CD14-positive monocyte (primary cell): ENCODE results near the gene DLL3. TPM values are rescaled to one million over a fixed set of nuclear protein-coding genes. Genes with fewer than 3 reads are reported as not detected.

Source experiments
- DNase-seq, 3 donors: peaks; one replicate each; pipeline ENCODE4 v3.0.0-alpha.2; 2011 to 2022
- H2AFZ ChIP-seq: 2 replicates; pipeline ENCODE4 v1.6.0; 2012; ENCODE audit warnings: mild to moderate bottlenecking, low read depth, low read length, inconsistent platforms; ENCODE audit not compliant: insufficient read depth, poor library complexity, severe bottlenecking
- H3K27ac ChIP-seq, 2 donors: 1 replicate in 1 of 2; 2 replicates in 1 of 2; pipeline ENCODE4 v1.5.1; 2012 to 2013; ENCODE audit warnings: low read length in 2 of 2, control low read depth in 1 of 2, inconsistent platforms in 1 of 2, low read depth in 1 of 2, mild to moderate bottlenecking in 1 of 2
- H3K27me3 ChIP-seq, 2 donors: one replicate each; pipeline versions ENCODE4 v1.6.0 to v1.6.1; 2011 to 2013; ENCODE audit warnings: low read length in 2 of 2; ENCODE audit not compliant: control insufficient read depth in 2 of 2, insufficient read depth in 2 of 2
- H3K36me3 ChIP-seq, 2 donors: replicated peaks in 1 of 2; 1 replicate in 1 of 2; 2 replicates in 1 of 2; pipeline versions ENCODE4 v1.5.1 to v1.6.1; 2012 to 2013; ENCODE audit warnings: low read length in 2 of 2, control low read depth in 1 of 2, inconsistent platforms in 1 of 2, mild to moderate bottlenecking in 1 of 2; ENCODE audit not compliant: insufficient read depth in 2 of 2, control insufficient read depth in 1 of 2
- H3K4me1 ChIP-seq, 2 donors: 1 replicate in 1 of 2; 2 replicates in 1 of 2; pipeline versions ENCODE4 v1.5.1 to v1.6.1; 2012 to 2013; ENCODE audit warnings: low read length in 2 of 2, control low read depth in 1 of 2, inconsistent platforms in 1 of 2, mild to moderate bottlenecking in 1 of 2, moderate library complexity in 1 of 2; ENCODE audit not compliant: insufficient read depth in 2 of 2, control insufficient read depth in 1 of 2
- H3K4me2 ChIP-seq: replicated peaks from 2 replicates; pipeline ENCODE3; 2012; ENCODE audit warnings: low read length, moderate library complexity, mild to moderate bottlenecking; ENCODE audit not compliant: poor library complexity, severe bottlenecking; ENCODE audit errors: extremely low read depth
- H3K4me3 ChIP-seq, 3 experiments: fragments of 200-600 bp in 1 of 3; sonication (generic) in 1 of 3; replicated peaks in 1 of 3; 1 replicate in 2 of 3; 2 replicates in 1 of 3; pipeline ENCODE4 v1.5.1; 2011 to 2013; ENCODE audit warnings: low read length in 3 of 3, mild to moderate bottlenecking in 3 of 3, control low read depth in 2 of 3, low read depth in 2 of 3, inconsistent platforms in 1 of 3, moderate library complexity in 1 of 3
- H3K79me2 ChIP-seq: 2 replicates; pipeline ENCODE4 v1.6.0; 2012; ENCODE audit warnings: mild to moderate bottlenecking, control low read depth, inconsistent platforms, low read length, moderate library complexity; ENCODE audit not compliant: insufficient read depth
- H3K9ac ChIP-seq: 2 replicates; pipeline ENCODE4 v1.6.0; 2017; ENCODE audit warnings: low read length, mild to moderate bottlenecking; ENCODE audit not compliant: insufficient read depth, poor library complexity, severe bottlenecking
- H3K9me3 ChIP-seq, 2 donors: replicated peaks in 1 of 2; 1 replicate in 1 of 2; 2 replicates in 1 of 2; pipeline versions ENCODE4 v1.5.1 to v1.6.1; 2012 to 2013; ENCODE audit warnings: low read length in 2 of 2, control low read depth in 1 of 2; ENCODE audit not compliant: control insufficient read depth in 1 of 2, insufficient read depth in 1 of 2
- H4K20me1 ChIP-seq: 2 replicates; pipeline ENCODE4 v1.6.0; 2012; ENCODE audit warnings: mild to moderate bottlenecking, low read length, control low read depth, moderate library complexity; ENCODE audit not compliant: insufficient read depth
- H3K27ac Mint-ChIP-seq, 7 donors: one replicate each; pipeline ENCODE4 v1.8.0; 2020; ENCODE audit warnings: mild to moderate bottlenecking in 7 of 7, mixed read lengths in 7 of 7, moderate library complexity in 6 of 7, inconsistent platforms in 2 of 7
- H3K27me3 Mint-ChIP-seq, 3 donors: one replicate each; pipeline ENCODE4 v1.8.0; 2021 to 2022; ENCODE audit warnings: low read depth in 3 of 3, mild to moderate bottlenecking in 3 of 3, mixed read lengths in 3 of 3, moderate library complexity in 3 of 3, inconsistent platforms in 1 of 3
- H3K36me3 Mint-ChIP-seq, 2 donors: one replicate each; pipeline ENCODE4 v1.8.0; 2020; ENCODE audit warnings: mixed read lengths in 2 of 2, inconsistent platforms in 1 of 2, mild to moderate bottlenecking in 1 of 2
- H3K4me1 Mint-ChIP-seq: one replicate; pipeline ENCODE4 v1.8.0; 2020; ENCODE audit warnings: mild to moderate bottlenecking, mixed read lengths
- H3K4me3 Mint-ChIP-seq, 2 donors: one replicate each; pipeline ENCODE4 v1.8.0; 2020; ENCODE audit warnings: mild to moderate bottlenecking in 2 of 2, mixed read lengths in 2 of 2, moderate library complexity in 1 of 2
- H3K9me3 Mint-ChIP-seq, 7 donors: one replicate each; pipeline ENCODE4 v1.8.0; 2020 to 2022; ENCODE audit warnings: mixed read lengths in 7 of 7, mild to moderate bottlenecking in 6 of 7, moderate library complexity in 6 of 7, inconsistent platforms in 2 of 7
- WGBS: methylation state at CpG from one replicate; pipeline ENCODE4 v1.1.5; 2013; ENCODE audit warnings: missing lambda C conversion rate; ENCODE audit not compliant: insufficient coverage; 5-methylcytosine and 5-hydroxymethylcytosine counted together
- intact Hi-C, 2 donors: fragments of 100-400 bp; cut with micrococcal nuclease; formaldehyde crosslinking; loops; one replicate each; pipeline versions ENCODE4 v1.15.0 to v1.15.1; 2023
- polyA plus RNA-seq, 3 donors: library from polyadenylated mRNA; depleted of rRNA in 1 of 3; unstranded in 2 of 3; stranded (reverse) in 1 of 3; fragments of 300-500 nt in 2 of 3; fragments of >200 nt in 1 of 3; fragmentation: Illumina TruSeq in 2 of 3; gene quantifications; 1 replicate in 2 of 3; 2 replicates in 1 of 3; pipeline ENCODE4 v1.2.3, GENCODE V29; 2012 to 2021
- TF ChIP-seq, protein P1 (sequence below): fragments of 200-600 bp; IDR thresholded peaks from one replicate; pipeline ENCODE4 v1.8.0; 2022; ENCODE audit warnings: antibody characterized with exemption, mild to moderate bottlenecking

The DLL3 gene
- polyA plus RNA-seq, 3 donors = not detected

DNA sequence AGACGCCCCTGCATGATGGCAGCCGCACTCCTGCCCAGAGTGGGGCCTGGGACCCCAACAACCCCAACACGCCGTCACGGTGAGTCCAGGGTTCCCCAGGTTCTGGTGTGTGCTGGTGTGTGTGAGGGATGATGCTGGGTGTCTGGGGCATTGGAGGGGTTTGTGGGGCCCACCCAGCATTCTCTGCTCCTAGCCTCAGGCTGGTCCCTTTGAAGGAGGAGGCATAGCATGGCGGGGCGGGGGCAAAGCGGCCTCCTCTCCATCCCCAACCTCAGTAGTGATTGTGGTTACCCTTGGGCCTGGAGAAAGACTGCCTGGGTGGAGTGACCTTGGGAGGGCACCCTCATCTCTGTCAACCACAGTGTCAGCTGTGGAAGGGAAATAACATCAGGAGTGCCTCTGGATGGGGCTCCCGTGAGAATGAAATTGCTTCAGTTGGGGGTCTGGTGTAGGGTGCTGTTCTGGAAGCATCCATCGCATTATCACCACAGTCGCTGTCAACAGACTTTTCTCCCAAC lies 25.2 kb upstream of the DLL3 start:
- no peaks in the 10 kb centered on the region for H3K27me3 ChIP-seq
- H3K4me3 Mint-ChIP-seq = no peak overlapping the region

DNA sequence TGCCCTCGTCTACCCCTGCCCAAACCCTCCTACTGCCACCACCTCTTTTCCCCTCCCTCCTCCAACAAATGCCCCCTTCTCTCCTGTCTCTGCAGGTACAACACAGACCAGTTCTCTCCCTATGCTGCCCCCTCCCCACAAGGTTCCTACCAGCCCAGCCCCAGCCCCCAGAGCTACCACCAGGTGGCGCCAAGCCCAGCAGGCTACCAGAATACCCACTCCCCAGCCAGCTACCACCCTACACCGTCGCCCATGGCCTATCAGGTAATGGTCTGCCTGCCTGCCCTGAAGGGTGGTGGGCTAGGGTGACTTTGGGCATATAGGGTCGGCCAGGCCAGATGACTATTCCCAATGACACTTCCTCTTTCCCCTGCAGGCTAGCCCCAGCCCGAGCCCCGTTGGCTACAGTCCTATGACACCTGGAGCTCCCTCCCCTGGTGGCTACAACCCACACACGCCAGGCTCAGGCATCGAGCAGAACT lies 24.6 kb upstream of the DLL3 start:
- Mint-ChIP-seq H3K9me3 (no peaks in the 10 kb centered on the region), H3K27me3 (peaks cover 0 to 2% (median 0%) of the 10 kb centered on the region in 3 donors), H3K4me3 (no peak overlapping the region), H3K27ac (peak overlapping the region in 5 of 7 donors; percentile 32 to 74 (median 53)), H3K4me1 (no peaks in the 10 kb centered on the region), H3K36me3 (peaks cover 68 to 82% of the 10 kb centered on the region in 2 donors)
- DNase-seq = peak; percentile 32 to 60 (median 46)
- intact Hi-C loops = loop anchor here in 1 of 2 donors (5.0 kb wide), 1 partner anchor 58 kb away; the partner anchor contains the start of gene EID2B
- Histone ChIP-seq H3K36me3 (peaks cover 70 to 78% of the 10 kb centered on the region in 2 donors), H3K4me1 (no peaks in the 10 kb centered on the region), H3K4me2 (no peak overlapping the region), H3K79me2 (no peaks in the 10 kb centered on the region), H3K4me3 (no peak overlapping the region), H4K20me1 (peaks cover 12% of the 10 kb centered on the region), H3K9ac (no peak overlapping the region), H3K27me3 (no peaks in the 10 kb centered on the region), H3K27ac (peak overlapping the region in 1 of 2 donors; percentile 52), H2AFZ (no peak overlapping the region), H3K9me3 (no peaks in the 10 kb centered on the region)
- TF ChIP-seq, protein P1, sequence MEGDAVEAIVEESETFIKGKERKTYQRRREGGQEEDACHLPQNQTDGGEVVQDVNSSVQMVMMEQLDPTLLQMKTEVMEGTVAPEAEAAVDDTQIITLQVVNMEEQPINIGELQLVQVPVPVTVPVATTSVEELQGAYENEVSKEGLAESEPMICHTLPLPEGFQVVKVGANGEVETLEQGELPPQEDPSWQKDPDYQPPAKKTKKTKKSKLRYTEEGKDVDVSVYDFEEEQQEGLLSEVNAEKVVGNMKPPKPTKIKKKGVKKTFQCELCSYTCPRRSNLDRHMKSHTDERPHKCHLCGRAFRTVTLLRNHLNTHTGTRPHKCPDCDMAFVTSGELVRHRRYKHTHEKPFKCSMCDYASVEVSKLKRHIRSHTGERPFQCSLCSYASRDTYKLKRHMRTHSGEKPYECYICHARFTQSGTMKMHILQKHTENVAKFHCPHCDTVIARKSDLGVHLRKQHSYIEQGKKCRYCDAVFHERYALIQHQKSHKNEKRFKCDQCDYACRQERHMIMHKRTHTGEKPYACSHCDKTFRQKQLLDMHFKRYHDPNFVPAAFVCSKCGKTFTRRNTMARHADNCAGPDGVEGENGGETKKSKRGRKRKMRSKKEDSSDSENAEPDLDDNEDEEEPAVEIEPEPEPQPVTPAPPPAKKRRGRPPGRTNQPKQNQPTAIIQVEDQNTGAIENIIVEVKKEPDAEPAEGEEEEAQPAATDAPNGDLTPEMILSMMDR = peak; percentile 75
- 63% methylated on average over 6 of the region's 9 CpGs for WGBS

More for the DNA sequence above, 25.2 kb upstream of the DLL3 start:
- Histone ChIP-seq H3K4me3 (no peak overlapping the region), H2AFZ (no peak overlapping the region), H3K4me1 (no peaks in the 10 kb centered on the region), H3K9me3 (no peaks in the 10 kb centered on the region), H3K79me2 (no peaks in the 10 kb centered on the region), H3K4me2 (no peak overlapping the region), H3K36me3 (peaks cover 77 to 85% of the 10 kb centered on the region in 2 donors), H3K9ac (no peak overlapping the region), H4K20me1 (peaks cover 12% of the 10 kb centered on the region), H3K27ac (no peak overlapping the region)
- no peaks in the 10 kb centered on the region for H3K9me3 Mint-ChIP-seq
- no peaks in the 10 kb centered on the region for H3K4me1 Mint-ChIP-seq
- DNase-seq = no peak
- WGBS = 97% methylated on average over 5 of the region's 11 CpGs
- intact Hi-C loops = loop anchor here in 1 of 2 donors (5.0 kb wide), 1 partner anchor 59 kb away; the partner anchor contains the start of gene EID2B
- H3K36me3 Mint-ChIP-seq = peaks cover 75 to 89% of the 10 kb centered on the region in 2 donors
- TF ChIP-seq, protein P1 = no peak
- peaks cover 0 to 2% (median 0%) of the 10 kb centered on the region in 3 donors for H3K27me3 Mint-ChIP-seq
- H3K27ac Mint-ChIP-seq = peak overlapping the region in 5 of 7 donors; percentile 30 to 72 (median 38)
